ENCODE measurements around the gene SUSD4.

DNA sequence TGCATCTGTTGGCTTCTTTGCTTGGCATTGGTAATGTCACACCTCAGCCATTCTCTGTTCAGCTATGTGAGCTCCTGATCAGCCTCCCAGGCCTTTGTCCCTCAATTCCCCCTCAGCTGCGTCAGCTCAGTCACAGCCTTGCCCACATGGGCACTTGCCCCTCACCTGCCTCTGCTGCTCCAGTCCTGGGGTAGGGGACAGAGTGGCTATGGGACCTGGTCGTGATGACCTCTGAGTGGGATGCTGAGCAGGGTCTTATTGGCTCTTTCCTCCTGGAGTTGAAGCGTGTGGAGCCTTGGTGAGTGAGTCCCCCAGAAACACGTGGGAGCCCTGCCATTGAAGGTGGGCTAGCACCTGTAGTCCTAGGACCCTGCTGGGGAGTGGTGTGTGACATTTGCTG, 159.6 kb downstream of the SUSD4 start:
- TF ChIP-seq POLR2A (IDR thresholded peaks at IDR 0.05; ENCODE audit: low read depth, low read length) = no peak
- no peak for TF ChIP-seq TAF1 (IDR thresholded peaks at IDR 0.05; ENCODE audit: low read depth, low read length)
- TF ChIP-seq POLR2AphosphoS5 (IDR thresholded peaks at IDR 0.05; ENCODE audit: low read depth, low read length) = no peak
- no peak for TF ChIP-seq SPI1 (IDR thresholded peaks at IDR 0.05; ENCODE audit: low read depth, low read length)
